ENCODE data around the gene NFE2L1.

Gene NFE2L1

DNA sequence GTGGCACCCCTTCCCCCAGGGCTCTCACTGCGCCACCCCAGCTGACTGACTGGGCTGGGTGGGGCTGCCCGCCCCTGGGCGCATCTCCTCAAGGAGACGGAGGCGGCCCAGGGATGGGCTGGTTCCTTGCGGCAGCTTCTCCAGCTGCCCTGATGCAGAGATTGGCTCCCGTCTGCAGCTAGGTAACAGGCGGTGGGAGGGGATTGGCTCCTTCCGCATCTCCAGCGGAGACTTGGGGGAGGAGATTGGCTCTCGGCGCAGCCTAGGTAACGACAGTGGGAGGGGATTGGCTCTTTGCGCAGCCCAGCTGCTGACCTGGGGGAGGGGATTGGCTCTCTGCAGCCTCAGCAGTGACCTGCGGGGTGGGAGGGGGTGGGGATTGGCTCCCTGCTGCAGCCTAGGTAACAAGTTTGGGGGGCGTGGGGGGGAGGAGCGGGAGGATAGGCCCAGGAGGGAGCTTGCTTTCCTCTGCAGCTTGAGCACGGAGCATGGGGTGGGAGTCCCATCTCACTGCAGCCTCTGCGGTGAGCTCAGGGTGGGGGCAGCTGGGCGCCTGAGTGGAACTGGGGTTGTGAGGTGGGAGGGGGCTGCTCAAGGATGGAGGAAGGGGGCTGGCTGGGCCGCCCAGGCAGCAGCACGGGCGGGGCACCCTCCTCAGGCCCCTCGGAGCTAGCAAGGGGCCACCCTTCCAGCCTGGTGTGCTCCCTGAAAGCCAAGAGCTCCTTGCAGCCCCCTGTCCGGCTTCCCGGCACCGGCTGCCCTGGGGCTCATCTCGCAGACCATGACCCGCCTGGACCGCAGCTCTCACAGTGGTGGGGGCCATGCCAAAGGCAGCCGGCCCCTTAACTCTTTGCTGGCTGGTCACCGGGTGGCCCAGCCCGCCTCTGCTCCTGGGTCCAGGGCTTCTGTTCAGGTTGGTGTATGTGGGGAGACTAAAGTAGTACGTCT lies 6.4 kb downstream of the NFE2L1 start:
- H3K4me3 ChIP-seq (ENCODE audit: low read depth, low read length): peak overlapping the region; percentile 50
- DNase-seq: peak; percentile 96
- H3K4me1 ChIP-seq: peaks cover 30% of the 10 kb centered on the region
- no peaks in the 10 kb centered on the region for H3K27me3 ChIP-seq
- H3K9me3 ChIP-seq: no peaks in the 10 kb centered on the region
- TF ChIP-seq, protein P1, sequence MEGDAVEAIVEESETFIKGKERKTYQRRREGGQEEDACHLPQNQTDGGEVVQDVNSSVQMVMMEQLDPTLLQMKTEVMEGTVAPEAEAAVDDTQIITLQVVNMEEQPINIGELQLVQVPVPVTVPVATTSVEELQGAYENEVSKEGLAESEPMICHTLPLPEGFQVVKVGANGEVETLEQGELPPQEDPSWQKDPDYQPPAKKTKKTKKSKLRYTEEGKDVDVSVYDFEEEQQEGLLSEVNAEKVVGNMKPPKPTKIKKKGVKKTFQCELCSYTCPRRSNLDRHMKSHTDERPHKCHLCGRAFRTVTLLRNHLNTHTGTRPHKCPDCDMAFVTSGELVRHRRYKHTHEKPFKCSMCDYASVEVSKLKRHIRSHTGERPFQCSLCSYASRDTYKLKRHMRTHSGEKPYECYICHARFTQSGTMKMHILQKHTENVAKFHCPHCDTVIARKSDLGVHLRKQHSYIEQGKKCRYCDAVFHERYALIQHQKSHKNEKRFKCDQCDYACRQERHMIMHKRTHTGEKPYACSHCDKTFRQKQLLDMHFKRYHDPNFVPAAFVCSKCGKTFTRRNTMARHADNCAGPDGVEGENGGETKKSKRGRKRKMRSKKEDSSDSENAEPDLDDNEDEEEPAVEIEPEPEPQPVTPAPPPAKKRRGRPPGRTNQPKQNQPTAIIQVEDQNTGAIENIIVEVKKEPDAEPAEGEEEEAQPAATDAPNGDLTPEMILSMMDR (IDR thresholded peaks at IDR 0.05; ENCODE audit: low read depth, low read length): no peak
- peaks cover 70% of the 10 kb centered on the region for H3K36me3 ChIP-seq

DNA sequence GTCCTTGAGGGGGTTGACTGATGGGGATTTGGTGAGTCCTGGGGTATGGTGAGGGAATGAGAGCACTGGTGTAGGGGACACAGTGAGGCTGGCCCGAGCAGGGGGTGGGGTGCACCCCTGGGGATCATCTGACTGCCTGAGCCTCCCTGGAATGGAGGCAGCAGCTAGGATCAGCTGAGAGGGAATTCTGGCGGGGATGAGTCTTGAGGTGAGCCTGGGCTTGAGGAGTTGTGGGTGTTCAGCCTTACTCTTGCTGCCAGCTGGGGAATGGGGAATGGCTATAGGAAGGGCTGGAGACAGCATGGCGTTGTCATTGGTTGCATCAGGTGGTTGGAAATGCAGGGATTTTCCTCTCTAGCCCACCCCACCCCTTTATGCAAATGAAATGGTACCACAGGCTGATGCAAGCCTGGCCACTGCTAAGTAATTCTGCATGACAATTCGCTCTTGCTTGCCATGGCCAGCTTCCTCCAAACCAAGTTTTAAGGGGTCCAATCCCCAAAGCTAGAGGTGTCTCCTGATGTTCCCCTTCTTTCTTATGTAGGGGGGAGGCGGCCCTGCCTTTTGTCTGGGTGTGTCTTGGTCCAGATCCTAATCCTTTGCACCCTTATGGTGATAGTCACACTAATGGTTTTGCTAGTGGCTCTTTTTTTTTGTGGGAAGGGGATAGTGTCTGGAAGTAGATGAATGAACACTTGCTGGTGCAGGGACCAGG lies 7.5 kb downstream of the NFE2L1 start:
- peak; percentile 38 for DNase-seq
- Histone ChIP-seq H3K4me1 (peaks cover 30% of the 10 kb centered on the region), H3K36me3 (peaks cover 78% of the 10 kb centered on the region), H3K4me3 (ENCODE audit: low read depth, low read length) (peak overlapping the region; percentile 50), H3K27me3 (no peaks in the 10 kb centered on the region), H3K9me3 (no peaks in the 10 kb centered on the region)
- TF ChIP-seq, protein P1 (IDR thresholded peaks at IDR 0.05; ENCODE audit: low read depth, low read length): no peak

DNA sequence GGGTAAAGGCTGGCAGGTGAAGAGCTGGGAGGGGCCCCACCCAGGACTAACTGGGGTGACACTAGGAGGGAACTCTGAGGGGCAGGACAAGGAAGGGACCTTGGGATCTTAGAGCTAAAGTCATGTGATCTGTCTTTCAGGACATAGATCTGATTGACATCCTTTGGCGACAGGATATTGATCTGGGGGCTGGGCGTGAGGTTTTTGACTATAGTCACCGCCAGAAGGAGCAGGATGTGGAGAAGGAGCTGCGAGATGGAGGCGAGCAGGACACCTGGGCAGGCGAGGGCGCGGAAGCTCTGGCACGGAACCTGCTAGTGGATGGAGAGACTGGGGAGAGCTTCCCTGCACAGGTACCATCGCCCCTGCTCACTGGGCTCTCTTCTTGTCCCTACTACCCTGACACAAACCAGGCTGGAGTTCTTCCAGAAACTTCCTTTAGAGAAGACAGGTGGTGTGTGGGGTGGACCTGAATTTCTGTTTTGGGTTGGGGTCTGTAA lies 8.1 kb downstream of the NFE2L1 start:
- TF ChIP-seq, protein P1 (IDR thresholded peaks at IDR 0.05; ENCODE audit: low read depth, low read length): no peak
- Histone ChIP-seq H3K9me3 (no peaks in the 10 kb centered on the region), H3K4me3 (ENCODE audit: low read depth, low read length) (peak overlapping the region; percentile 50), H3K4me1 (peaks cover 24% of the 10 kb centered on the region), H3K36me3 (peaks cover 77% of the 10 kb centered on the region), H3K27me3 (no peaks in the 10 kb centered on the region)
- no peak for DNase-seq

DNA sequence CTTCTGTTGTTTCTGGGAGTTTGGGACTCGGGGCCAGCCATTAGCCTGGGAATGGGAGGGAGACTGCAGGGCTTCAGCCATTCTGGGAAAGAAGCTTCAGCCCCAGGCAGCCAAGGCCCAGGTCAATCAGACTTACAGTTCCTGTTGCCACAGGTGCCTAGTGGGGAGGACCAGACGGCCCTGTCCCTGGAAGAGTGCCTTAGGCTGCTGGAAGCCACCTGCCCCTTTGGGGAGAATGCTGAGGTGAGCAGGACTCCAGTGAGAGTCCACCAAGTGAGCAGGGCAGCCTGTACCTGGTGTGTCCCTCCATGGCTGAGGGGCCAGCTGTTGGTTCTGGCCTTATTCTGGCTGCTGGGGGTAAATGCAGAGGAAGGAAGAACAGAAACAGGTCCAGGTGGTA lies 8.7 kb downstream of the NFE2L1 start:
- Histone ChIP-seq H3K4me1 (peaks cover 24% of the 10 kb centered on the region), H3K4me3 (ENCODE audit: low read depth, low read length) (no peak overlapping the region), H3K27me3 (no peaks in the 10 kb centered on the region), H3K9me3 (no peaks in the 10 kb centered on the region), H3K36me3 (peaks cover 77% of the 10 kb centered on the region)
- DNase-seq: no peak
- TF ChIP-seq, protein P1 (IDR thresholded peaks at IDR 0.05; ENCODE audit: low read depth, low read length): no peak

DNA sequence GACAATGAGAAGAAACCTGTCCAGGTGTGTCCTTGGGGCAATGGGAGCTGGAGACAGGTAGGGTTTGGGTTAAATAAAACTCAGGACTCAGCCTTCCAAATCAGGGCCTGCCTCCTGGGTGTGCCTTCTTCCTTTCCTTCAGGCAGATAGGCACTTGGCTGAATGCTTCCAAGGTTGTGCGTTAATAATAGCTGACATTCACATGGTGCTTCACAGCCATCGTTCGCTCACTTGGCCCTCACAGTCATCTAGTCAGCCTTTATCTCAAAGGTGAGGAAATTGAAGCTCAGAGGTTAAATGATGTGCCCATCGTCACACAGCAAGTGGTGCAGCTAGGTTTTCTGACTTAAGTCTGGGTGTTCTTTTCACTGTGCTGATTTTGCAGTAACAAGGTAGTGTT lies 9.5 kb downstream of the NFE2L1 start:
- Histone ChIP-seq H3K36me3 (peaks cover 77% of the 10 kb centered on the region), H3K27me3 (no peaks in the 10 kb centered on the region), H3K4me1 (peaks cover 17% of the 10 kb centered on the region), H3K9me3 (no peaks in the 10 kb centered on the region), H3K4me3 (ENCODE audit: low read depth, low read length) (no peak overlapping the region)
- TF ChIP-seq, protein P1 (IDR thresholded peaks at IDR 0.05; ENCODE audit: low read depth, low read length): no peak
- DNase-seq: no peak
